Osteocyte (in vitro differentiated cells): ENCODE results near the gene WIZ. TPM values are rescaled to one million over a fixed set of nuclear protein-coding genes. Genes with fewer than 3 reads are reported as not detected.

Experiments used
- DNase-seq: peaks from one replicate; pipeline ENCODE4 v3.0.0; 2021; ENCODE audit warnings: mixed read lengths; ENCODE audit not compliant: unreplicated experiment; ENCODE audit errors: extremely low spot score
- H3K27ac Mint-ChIP-seq: one replicate; pipeline ENCODE4 v1.8.0; 2021; ENCODE audit warnings: mild to moderate bottlenecking, mixed read lengths; ENCODE audit not compliant: unreplicated experiment
- H3K27me3 Mint-ChIP-seq: one replicate; pipeline ENCODE4 v1.8.0; 2021; ENCODE audit warnings: mixed read lengths; ENCODE audit not compliant: unreplicated experiment
- H3K36me3 Mint-ChIP-seq: one replicate; pipeline ENCODE4 v1.8.0; 2021; ENCODE audit warnings: mixed read lengths; ENCODE audit not compliant: unreplicated experiment
- H3K4me1 Mint-ChIP-seq: one replicate; pipeline ENCODE4 v1.8.0; 2021; ENCODE audit warnings: mixed read lengths; ENCODE audit not compliant: unreplicated experiment
- H3K4me3 Mint-ChIP-seq: one replicate; pipeline ENCODE4 v1.8.0; 2021; ENCODE audit warnings: mild to moderate bottlenecking, moderate library complexity, mixed read lengths; ENCODE audit not compliant: unreplicated experiment
- H3K9me3 Mint-ChIP-seq: one replicate; pipeline ENCODE4 v1.8.0; 2021; ENCODE audit warnings: mixed read lengths; ENCODE audit not compliant: unreplicated experiment
- CTCF ChIP-seq: fragments of 200-600 bp; sonication (generic); IDR thresholded peaks from 2 replicates; pipeline ENCODE4 v1.5.0; 2021; ENCODE audit warnings: antibody characterized with exemption, mild to moderate bottlenecking, moderate library complexity
- long read RNA-seq: library from polyadenylated mRNA; unstranded; transcript quantifications from one replicate; pipeline ENCODE4 v2.0.0, GENCODE V29; 2021
- total RNA-seq: library from RNA; stranded (reverse); gene quantifications from 2 replicates; pipeline ENCODE4 v1.2.1, GENCODE V29; 2021

Gene WIZ, protein sequence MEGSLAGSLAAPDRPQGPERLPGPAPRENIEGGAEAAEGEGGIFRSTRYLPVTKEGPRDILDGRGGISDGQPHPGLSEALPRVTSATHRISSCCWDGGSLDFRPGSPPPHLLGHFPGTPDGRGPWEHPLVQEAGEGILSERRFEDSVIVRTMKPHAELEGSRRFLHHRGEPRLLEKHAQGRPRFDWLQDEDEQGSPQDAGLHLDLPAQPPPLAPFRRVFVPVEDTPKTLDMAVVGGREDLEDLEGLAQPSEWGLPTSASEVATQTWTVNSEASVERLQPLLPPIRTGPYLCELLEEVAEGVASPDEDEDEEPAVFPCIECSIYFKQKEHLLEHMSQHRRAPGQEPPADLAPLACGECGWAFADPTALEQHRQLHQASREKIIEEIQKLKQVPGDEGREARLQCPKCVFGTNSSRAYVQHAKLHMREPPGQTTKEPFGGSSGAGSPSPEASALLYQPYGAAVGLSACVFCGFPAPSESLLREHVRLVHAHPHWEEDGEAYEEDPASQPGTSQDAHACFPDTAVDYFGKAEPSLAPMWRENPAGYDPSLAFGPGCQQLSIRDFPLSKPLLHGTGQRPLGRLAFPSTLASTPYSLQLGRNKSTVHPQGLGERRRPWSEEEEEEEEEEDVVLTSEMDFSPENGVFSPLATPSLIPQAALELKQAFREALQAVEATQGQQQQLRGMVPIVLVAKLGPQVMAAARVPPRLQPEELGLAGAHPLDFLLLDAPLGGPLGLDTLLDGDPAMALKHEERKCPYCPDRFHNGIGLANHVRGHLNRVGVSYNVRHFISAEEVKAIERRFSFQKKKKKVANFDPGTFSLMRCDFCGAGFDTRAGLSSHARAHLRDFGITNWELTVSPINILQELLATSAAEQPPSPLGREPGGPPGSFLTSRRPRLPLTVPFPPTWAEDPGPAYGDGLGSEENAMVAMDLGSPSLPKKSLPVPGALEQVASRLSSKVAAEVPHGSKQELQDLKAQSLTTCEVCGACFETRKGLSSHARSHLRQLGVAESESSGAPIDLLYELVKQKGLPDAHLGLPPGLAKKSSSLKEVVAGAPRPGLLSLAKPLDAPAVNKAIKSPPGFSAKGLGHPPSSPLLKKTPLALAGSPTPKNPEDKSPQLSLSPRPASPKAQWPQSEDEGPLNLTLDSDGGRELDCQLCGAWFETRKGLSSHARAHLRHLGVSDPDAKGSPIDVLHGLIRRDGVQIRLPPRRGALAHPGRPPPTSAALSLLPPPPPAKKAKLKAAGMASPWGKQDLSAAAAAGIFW (N-terminal part only)
- total RNA-seq = 52.4 and 55.0 TPM in 2 replicates
- long read RNA-seq, partial matches to known transcripts = 3 of 4 reads
- long read RNA-seq, other reads (novel, unspliced or antisense) = 1 of 4 reads

- peak within 1 kb of the TSS; percentile 75 for H3K4me3 Mint-ChIP-seq
- H3K4me1 Mint-ChIP-seq = peaks cover 25% of the 10 kb centered on the region
Measured at GRCh38 chr19:15449620-15450527, at the start of gene WIZ. Gene WIZ, minus strand, starts transcription at chr19:15449956. Its CDS starts 1,649 bp downstream, at chr19:15448307.

GRCh38 chr19:15498910-15499309 lies 49.2 kb upstream of the WIZ start:
- no peak overlapping the region for H3K4me3 Mint-ChIP-seq
- no peak for TF ChIP-seq CTCF
- H3K4me1 Mint-ChIP-seq = no peaks in the 10 kb centered on the region
- no peak for DNase-seq
- no peak overlapping the region for H3K27ac Mint-ChIP-seq
- H3K36me3 Mint-ChIP-seq = no peaks in the 10 kb centered on the region
- peaks cover 4% of the 10 kb centered on the region for H3K27me3 Mint-ChIP-seq
- H3K9me3 Mint-ChIP-seq = no peaks in the 10 kb centered on the region

More at GRCh38 chr19:15449620-15450527, at the start of gene WIZ:
- H3K27me3 Mint-ChIP-seq = peaks cover 2% of the 10 kb centered on the region
- no peaks in the 10 kb centered on the region for H3K9me3 Mint-ChIP-seq
- peaks cover 3% of the 10 kb centered on the region for H3K36me3 Mint-ChIP-seq
- peak; percentile 95 for DNase-seq
- TF ChIP-seq CTCF = no peak
- peak within 1 kb of the TSS; percentile 87 for H3K27ac Mint-ChIP-seq

DNA sequence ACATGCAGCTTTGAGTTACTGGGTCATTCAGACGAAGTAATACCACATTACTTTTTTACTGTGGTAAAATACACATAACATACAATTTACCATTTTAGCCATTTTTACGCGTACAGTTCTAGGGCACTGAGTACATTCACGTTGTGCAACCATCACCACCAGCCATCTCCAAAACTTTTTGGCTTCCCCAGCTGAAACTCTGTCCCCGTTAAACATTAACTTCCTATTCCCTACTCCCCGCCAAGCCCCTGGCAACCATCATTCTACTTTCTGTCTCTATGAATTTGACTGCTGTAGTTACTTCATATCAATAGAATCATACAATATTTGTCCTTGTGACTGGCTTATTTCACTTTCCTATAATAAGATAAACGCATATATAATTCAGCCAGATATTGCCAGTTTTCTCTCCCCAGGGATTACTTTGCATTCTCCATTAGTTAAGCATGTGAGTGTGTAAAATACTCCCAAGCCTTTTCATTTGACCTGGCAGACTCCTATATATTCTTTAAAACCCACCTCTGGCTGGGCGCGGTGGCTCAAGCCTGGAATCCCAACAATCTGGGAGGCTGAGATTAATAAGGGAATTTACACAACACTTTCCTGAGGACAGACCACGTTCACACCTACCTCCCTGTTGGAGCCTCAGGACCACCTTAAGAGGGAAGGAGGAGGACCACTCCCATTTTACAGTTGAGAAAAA lies 48.6 kb upstream of the WIZ start:
- TF ChIP-seq CTCF = no peak
- Mint-ChIP-seq H3K4me3 (no peak overlapping the region), H3K9me3 (no peaks in the 10 kb centered on the region), H3K27me3 (peaks cover 4% of the 10 kb centered on the region), H3K36me3 (no peaks in the 10 kb centered on the region), H3K27ac (no peak overlapping the region), H3K4me1 (no peaks in the 10 kb centered on the region)
- DNase-seq = no peak

DNA sequence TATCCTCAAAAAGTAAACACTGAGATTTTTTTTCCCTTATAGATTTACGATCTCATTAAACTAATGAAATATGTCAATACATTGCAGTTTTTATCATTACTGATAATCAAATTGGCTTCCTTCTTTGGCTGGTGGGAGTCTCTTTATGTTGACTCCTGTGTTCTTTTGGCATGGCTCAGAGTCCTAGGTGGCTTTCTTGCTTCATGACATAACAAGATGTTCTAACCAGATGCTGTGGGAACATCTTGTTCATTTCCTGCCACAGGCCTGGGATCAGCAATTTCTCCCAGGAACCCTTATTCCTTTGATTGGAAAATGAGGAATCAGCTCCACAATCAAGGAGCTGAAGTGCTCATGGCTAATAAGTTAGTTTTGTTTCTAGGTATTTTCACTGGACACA lies 45.4 kb upstream of the WIZ start:
- no peaks in the 10 kb centered on the region for H3K9me3 Mint-ChIP-seq
- H3K36me3 Mint-ChIP-seq = no peaks in the 10 kb centered on the region
- peaks cover 5% of the 10 kb centered on the region for H3K27me3 Mint-ChIP-seq
- no peak for TF ChIP-seq CTCF
- DNase-seq = no peak
- H3K27ac Mint-ChIP-seq = no peak overlapping the region
- H3K4me3 Mint-ChIP-seq = no peak overlapping the region
- no peaks in the 10 kb centered on the region for H3K4me1 Mint-ChIP-seq
